Measurements from ENCODE around the gene PNKD.

- TF ChIP-seq, protein P1, sequence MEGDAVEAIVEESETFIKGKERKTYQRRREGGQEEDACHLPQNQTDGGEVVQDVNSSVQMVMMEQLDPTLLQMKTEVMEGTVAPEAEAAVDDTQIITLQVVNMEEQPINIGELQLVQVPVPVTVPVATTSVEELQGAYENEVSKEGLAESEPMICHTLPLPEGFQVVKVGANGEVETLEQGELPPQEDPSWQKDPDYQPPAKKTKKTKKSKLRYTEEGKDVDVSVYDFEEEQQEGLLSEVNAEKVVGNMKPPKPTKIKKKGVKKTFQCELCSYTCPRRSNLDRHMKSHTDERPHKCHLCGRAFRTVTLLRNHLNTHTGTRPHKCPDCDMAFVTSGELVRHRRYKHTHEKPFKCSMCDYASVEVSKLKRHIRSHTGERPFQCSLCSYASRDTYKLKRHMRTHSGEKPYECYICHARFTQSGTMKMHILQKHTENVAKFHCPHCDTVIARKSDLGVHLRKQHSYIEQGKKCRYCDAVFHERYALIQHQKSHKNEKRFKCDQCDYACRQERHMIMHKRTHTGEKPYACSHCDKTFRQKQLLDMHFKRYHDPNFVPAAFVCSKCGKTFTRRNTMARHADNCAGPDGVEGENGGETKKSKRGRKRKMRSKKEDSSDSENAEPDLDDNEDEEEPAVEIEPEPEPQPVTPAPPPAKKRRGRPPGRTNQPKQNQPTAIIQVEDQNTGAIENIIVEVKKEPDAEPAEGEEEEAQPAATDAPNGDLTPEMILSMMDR (IDR thresholded peaks at IDR 0.05), result peak; percentile 89 to 97 (median 92)
- peak; percentile 38 for TF ChIP-seq POLR2AphosphoS5 (IDR thresholded peaks at IDR 0.05)
Measured at GRCh38 chr2:218292048-218293014, 22.0 kb downstream of the PNKD start, which contains the start of gene TMBIM1.
